MG63 (cell line): ENCODE measurements around the gene CELF2. TPM values are rescaled to one million over a fixed set of nuclear protein-coding genes. Genes with fewer than 3 reads are reported as not detected.

Experiments
- DNase-seq: peaks from one replicate; pipeline ENCODE4 v3.0.0-alpha.2; 2020
- H3K27me3 ChIP-seq: fragments of 250-450 bp; sonication (Bioruptor Pico); 2 replicates; pipeline ENCODE4 v1.5.1; 2020; ENCODE audit warnings: mild to moderate bottlenecking, moderate library complexity
- H3K36me3 ChIP-seq: fragments of 250-450 bp; sonication (Bioruptor Pico); 2 replicates; pipeline ENCODE4 v1.5.1; 2020; ENCODE audit warnings: mild to moderate bottlenecking, moderate library complexity
- H3K4me3 ChIP-seq: fragments of 250-450 bp; sonication (Bioruptor Pico); 2 replicates; pipeline ENCODE4 v1.5.1; 2020; ENCODE audit warnings: mild to moderate bottlenecking, moderate library complexity
- H3K9me3 ChIP-seq: fragments of 250-450 bp; sonication (Bioruptor Pico); 2 replicates; pipeline ENCODE4 v1.5.1; 2020; ENCODE audit warnings: mild to moderate bottlenecking, moderate library complexity
- total RNA-seq: library from RNA; depleted of rRNA; stranded (reverse); fragments of >200 nt; shearing (Covaris generic); gene quantifications from 2 replicates; pipeline ENCODE4 v1.2.3, GENCODE V29; 2014; ENCODE audit warnings: low replicate concordance

Gene CELF2
- total RNA-seq, 1 experiment from 2014 or later: 1.5 TPM

DNA sequence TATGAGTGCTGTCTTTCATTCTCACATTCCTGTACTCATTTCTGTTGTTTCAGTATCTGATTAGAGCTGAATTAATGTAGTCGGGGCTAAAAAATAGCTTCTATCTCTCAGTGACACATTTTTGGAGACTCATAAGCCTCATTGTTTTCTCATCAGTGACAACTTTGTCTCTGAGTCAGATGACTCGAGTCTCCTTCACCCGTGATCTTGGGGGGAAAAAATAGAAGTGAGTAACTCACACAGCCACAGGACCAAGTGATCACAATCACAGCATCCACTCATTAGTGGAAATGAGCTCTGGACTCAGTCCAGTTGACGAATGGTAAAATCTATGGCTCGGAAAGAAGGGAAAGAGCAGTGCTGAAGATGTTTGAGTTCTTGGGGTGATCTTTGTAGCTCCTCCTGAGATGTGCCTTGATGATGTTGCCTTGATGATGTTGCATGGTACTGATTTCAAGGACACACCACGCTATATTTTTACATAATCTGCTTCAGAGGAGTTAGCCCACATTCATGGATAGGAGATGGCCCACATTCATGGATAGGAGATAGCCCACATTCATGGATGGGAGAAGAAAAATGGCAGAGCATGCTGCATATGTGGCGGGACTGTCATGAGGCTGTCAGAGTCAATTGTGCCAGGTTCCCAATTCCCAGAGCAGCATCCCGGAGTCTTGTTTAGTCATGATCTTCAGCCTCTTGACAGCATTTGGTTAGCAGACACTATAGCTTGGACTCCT lies 214.7 kb downstream of the CELF2 start:
- no peak for DNase-seq
- Histone ChIP-seq H3K27me3 (no peaks in the 10 kb centered on the region), H3K4me3 (no peak overlapping the region), H3K9me3 (peaks cover 3% of the 10 kb centered on the region; the same call in 1 of the 2 replicates), H3K36me3 (no peaks in the 10 kb centered on the region)

DNA sequence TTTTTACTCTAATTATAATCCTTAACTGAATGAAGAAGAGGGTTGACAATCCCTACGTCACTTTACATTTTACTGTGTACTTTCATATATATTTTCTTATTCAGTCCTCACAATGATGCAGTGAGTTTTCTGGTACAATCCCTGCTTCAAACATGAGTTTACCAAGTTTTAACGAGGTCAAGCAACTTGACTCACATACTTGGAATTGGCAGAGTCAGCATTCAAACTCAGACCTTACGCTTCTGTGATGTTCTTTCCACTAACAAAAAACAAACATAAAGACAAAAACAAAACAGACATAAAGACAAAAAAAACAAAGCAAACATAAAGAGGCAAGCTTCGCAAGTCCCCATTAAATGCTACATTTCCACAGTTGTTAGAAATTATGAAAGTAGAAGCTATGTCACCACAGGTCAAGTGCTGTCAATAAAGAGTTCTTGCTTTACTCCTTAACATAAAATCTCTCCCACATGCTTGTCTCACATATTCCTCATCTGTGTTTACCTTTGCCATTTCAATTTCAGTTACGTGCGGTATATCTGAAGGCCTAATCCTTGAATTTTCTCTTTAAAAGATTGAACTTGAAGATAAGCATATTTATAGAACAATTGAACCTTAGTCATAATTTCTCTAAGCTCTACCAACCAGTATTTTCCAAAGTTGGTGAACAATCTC lies 217.3 kb downstream of the CELF2 start:
- peaks cover 3% of the 10 kb centered on the region; the same call in 1 of the 2 replicates for H3K9me3 ChIP-seq
- no peaks in the 10 kb centered on the region for H3K27me3 ChIP-seq
- no peaks in the 10 kb centered on the region for H3K36me3 ChIP-seq
- no peak overlapping the region for H3K4me3 ChIP-seq
- no peak for DNase-seq

DNA sequence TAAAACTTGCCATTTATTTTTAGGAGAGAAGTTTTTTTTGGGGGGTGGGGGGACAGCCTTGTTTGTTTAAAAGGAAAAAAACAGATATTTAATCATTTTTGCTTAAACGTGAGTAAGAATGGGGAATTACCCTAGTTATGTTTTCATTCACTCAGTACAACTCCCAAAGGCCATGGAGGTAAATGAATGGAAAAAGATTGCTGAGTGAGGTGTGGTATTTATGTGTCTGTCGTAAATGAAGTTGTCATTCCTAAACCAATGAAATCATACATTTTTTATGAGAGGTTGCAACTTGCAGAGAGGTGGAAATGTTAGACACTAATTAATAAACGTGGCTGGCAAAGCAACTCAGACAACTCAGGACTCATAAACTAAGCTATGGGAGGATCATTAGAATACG lies 218.1 kb downstream of the CELF2 start:
- no peaks in the 10 kb centered on the region for H3K27me3 ChIP-seq
- no peak overlapping the region for H3K4me3 ChIP-seq
- no peaks in the 10 kb centered on the region for H3K36me3 ChIP-seq
- DNase-seq: no peak
- H3K9me3 ChIP-seq: peaks cover 3% of the 10 kb centered on the region; the same call in 1 of the 2 replicates

DNA sequence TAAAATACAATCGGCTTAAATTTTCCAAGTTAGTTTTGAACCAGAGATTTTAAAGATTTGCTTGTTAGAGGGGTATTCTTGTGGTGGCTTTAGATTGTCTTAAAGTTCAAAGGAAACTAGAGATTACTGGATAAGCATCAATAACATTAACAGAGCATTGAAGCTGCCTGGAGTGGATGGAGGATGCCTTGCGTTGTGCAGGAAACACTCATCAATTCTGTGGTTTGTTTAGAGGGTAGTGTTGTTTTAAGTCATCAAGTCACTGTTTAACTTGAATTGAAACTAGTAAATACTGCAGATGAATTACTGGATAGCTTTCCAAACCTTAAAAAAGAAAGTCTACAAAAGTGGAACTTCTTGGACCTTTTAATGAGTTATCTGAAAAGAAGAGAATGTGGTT lies 218.6 kb downstream of the CELF2 start:
- no peaks in the 10 kb centered on the region for H3K36me3 ChIP-seq
- no peaks in the 10 kb centered on the region for H3K27me3 ChIP-seq
- DNase-seq: no peak
- no peak overlapping the region for H3K4me3 ChIP-seq
- H3K9me3 ChIP-seq: peaks cover 3% of the 10 kb centered on the region; the same call in 1 of the 2 replicates

DNA sequence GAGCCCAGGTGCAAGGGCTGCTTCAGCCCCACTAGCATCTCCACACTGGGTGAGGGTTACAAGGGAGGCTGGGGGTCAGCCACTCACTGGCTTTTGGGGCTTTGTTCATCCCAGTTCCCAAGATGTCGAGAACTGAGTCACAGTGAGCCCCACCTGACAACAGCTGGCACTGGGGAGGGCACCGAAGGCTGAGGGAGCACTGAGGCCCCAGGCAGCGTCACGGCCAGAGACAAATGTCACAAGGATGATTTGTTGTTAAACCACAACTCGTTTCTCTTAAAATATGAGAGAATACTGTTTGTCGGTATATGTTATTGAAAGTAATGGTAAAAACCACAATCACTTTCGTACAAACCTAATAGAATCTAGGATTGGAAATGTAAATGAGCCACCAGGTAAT lies 219.9 kb downstream of the CELF2 start:
- Histone ChIP-seq H3K27me3 (no peaks in the 10 kb centered on the region), H3K4me3 (no peak overlapping the region), H3K9me3 (peaks cover 3% of the 10 kb centered on the region; the same call in 1 of the 2 replicates), H3K36me3 (no peaks in the 10 kb centered on the region)
- no peak for DNase-seq

DNA sequence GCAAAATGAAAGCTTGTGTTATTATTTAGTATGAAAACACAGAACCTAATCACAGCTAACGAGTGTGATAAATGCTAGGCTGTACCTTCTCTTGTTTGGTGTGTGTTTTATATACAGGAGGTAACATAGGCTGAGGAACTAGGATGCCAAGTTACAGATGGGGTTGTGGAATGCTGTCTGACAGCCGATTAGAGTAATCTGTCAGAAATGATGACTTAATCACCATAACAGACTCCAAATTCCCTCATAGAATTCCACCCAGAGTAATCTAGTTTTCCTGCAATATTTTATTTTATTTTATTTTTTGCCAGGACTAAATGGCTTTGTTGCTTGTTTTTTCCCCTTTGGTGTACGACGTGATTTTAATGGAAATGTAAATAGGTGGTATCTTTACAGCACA lies 221.2 kb downstream of the CELF2 start:
- Histone ChIP-seq H3K4me3 (no peak overlapping the region), H3K27me3 (no peaks in the 10 kb centered on the region)
- no peak for DNase-seq

DNA sequence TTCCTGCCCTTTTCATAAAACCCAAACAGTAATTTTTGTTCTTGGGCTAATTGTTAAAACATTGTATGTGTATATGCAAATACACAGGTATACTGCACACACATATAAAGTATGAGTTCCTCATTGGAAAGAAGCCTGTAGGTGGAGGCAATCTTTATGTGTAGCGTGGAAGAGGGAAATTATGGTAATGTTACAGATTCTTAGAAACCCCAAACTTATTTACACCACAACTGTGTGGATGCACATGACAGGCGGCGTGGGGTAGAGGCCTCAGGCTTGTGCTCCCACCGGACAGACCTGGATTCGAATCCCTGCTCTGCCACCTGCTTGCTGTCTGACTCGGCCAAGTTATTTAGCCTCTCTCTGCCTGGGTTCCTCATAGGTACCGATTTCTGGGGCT lies 223.0 kb downstream of the CELF2 start:
- H3K27me3 ChIP-seq: no peaks in the 10 kb centered on the region
- DNase-seq: no peak
- no peaks in the 10 kb centered on the region for H3K9me3 ChIP-seq
- H3K4me3 ChIP-seq: no peak overlapping the region
- no peaks in the 10 kb centered on the region for H3K36me3 ChIP-seq

More for the DNA sequence above, 221.2 kb downstream of the CELF2 start:
- Histone ChIP-seq H3K36me3 (no peaks in the 10 kb centered on the region), H3K9me3 (peaks cover 3% of the 10 kb centered on the region; the same call in 1 of the 2 replicates)

DNA sequence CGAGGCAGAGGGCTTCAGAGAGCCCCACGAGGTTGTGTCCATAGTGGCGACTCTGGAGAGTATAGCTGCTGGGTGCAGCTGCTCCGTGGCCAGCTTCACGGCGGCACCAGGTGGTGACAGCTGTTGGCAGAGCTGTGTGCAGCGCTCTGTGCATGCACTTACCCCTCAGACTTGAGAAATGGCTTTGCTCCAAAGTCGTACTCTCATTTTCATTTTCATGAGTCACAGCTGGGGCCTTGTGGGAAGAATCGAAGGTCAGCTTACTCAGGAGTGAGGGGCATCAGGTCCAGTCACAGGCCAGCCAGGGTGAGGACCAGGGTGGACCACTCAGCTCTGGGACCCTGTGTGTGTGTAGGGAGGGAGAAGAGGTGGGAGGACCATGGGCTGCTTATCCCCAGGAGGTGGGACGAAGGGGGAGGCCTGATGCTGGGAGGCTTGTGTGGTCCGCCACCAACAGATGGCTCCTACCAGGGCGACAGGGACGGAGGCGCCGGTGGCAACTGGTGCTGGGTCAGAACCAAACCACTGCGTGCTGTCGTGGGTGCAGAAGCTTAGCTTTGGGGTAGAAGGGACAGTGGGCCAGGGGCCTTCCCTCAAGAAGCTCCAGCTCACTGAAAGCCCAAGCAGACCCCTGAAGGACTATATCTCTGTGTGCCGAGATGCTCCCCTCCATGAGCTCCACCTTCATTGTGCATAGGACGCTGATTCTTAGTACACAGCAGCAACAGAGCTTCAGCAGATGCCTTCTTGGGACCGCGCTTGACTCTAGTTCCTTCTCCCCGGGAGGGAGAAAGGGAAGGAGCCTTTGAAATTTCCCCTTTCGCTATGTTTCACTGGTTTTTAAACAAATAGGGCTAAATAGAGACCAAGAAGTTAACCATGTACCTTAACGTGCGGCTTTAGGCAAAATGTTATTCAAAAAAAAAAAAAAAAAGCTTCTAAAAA lies 225.0 kb downstream of the CELF2 start:
- no peaks in the 10 kb centered on the region for H3K27me3 ChIP-seq
- DNase-seq: peak; percentile 73
- no peaks in the 10 kb centered on the region for H3K9me3 ChIP-seq
- no peaks in the 10 kb centered on the region for H3K36me3 ChIP-seq
- H3K4me3 ChIP-seq: no peak overlapping the region

DNA sequence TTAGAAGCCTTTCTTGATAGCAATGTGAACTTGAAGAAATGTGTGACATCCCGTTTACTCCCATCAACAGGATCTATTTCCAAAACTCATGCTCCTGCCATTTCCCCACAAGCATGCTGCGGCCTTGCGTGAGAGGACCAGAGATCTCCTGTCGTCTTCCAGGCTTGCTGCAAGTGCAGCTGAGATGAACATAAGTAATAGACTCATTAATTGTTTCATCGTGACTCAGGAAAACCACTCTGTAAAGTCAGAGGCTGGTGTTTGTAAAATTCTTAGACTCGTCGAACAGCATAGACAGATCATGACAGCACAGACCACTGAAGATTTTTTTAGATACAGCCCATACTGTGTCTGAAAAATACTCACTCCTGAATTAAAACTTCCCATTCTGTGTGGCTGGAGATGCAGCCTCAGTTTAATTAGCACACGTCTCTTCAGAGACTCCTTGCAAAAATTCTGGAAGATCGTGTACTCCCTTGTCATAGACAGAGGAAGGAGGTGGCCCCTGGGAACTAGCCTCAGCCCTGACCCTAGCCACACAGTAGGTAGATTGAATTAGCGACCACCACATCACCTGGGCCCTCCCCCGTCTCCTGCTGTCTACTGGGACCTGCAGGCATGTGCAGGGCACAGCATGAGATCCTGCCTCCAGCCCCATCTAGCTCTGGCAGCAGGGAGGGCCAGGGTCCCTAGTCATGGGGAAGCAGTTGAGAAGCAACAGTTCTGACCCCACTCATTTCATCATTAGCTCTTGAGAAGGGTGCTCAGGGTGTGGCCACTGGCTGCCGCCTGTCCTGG lies 226.0 kb downstream of the CELF2 start:
- peak; percentile 16 for DNase-seq

DNA sequence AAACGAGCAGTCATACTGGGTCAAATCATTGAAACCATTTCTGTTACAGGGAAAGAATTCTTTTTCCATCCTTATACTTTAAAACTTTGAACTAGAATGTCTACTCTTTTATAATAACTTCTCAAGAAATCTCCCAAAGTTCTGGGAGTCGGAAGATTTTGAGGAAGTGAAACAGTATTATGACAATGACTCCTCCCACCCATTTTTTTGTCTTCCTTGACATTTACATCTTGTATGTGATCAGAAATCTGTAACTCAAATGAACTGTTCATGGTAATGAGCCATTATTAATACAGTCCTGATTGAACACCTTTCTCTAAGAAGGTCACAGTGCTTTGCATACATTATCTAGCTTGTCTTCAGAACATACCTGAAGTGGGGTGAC lies 227.4 kb downstream of the CELF2 start:
- H3K27me3 ChIP-seq: no peaks in the 10 kb centered on the region
- no peak for DNase-seq
- H3K36me3 ChIP-seq: no peaks in the 10 kb centered on the region
- no peaks in the 10 kb centered on the region for H3K9me3 ChIP-seq
- no peak overlapping the region for H3K4me3 ChIP-seq

More for the DNA sequence above, 226.0 kb downstream of the CELF2 start:
- H3K36me3 ChIP-seq: no peaks in the 10 kb centered on the region
- no peaks in the 10 kb centered on the region for H3K27me3 ChIP-seq
- no peak overlapping the region for H3K4me3 ChIP-seq
- no peaks in the 10 kb centered on the region for H3K9me3 ChIP-seq

DNA sequence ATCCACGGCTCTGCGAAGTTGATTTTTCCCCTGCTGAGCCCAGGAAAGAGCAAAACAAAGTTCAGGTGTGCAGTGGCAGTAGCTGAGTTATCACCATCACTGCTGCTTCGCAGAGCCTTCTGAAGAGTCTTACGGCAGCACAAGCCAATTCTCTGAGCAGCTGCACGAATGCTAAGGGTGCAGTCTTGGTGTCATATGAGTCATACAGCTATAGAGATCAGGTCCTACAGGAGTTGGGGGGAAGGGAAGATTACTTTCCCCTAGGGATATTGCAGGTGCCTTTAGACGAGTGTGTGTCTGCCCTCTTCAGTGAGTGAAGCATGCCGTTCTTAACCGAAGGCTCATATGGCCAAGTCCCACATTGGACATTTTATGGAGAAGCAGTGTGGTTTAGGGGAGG lies 227.8 kb downstream of the CELF2 start:
- no peak for DNase-seq
- Histone ChIP-seq H3K27me3 (no peaks in the 10 kb centered on the region), H3K36me3 (no peaks in the 10 kb centered on the region), H3K4me3 (no peak overlapping the region), H3K9me3 (no peaks in the 10 kb centered on the region)

DNA sequence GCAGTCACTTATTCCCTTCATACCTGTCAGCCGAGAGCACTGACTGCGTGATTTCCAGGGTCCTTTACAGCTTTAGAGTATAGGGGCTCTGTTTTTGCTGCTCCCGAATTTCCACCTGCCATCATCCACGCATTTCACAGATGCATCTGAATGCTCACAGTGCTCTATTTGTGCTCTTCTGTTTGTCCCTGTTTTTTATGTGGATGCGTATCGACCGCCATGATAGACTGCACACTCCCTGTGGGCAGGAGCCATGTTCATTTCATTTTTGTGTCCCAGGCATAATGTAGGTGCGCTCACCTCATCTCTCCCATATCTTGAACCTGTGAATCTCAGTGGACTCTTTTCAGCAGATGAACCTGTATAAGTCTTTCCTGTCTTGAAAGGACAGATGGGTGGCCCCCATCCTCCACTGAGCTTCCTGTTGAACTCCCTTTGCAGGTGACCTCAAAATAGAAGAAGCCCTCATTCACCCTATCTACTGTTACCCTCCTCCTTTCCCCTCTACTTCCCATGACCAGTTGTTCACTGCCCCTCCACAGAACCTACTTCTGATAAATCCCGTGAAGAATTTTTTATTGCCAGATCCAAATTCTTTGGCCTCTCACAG lies 228.4 kb downstream of the CELF2 start:
- Histone ChIP-seq H3K36me3 (no peaks in the 10 kb centered on the region), H3K9me3 (no peaks in the 10 kb centered on the region), H3K27me3 (no peaks in the 10 kb centered on the region), H3K4me3 (no peak overlapping the region)
- DNase-seq: no peak

DNA sequence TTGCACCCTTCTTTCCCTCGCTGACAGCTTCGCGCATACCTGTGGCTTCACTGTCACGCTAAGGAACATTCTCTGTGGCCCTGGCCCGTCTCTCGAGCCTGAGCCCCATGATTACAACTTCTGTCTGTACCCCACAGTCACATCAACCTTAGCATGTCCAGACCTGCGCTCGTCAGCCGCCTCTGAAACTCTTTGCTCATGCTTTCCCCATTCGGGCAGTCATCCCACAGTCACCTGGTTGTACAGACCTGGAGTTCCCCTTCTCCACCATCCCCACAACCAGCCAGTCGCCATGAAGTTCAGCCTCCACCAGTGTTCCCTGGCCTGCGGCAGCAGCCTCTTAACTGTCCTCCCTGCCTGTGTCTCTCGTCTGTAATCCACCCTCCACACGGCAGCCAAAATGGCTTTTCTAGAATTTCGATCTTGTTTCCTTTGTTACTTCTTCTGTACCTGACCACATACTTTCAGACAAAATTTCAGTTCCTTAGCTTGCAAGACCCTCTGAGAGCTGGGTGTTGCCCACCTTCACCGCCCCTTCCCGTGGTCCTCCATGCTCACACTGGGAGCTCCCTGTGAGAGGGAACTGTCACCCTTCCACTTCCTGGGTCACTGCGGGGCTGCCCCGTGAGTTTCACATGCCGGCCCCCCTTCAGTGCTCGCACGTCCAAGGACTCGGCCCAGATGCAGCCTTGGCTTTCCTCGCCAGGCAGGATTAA lies 229.2 kb downstream of the CELF2 start:
- no peak overlapping the region for H3K4me3 ChIP-seq
- no peaks in the 10 kb centered on the region for H3K9me3 ChIP-seq
- H3K27me3 ChIP-seq: no peaks in the 10 kb centered on the region
- H3K36me3 ChIP-seq: no peaks in the 10 kb centered on the region
- no peak for DNase-seq

DNA sequence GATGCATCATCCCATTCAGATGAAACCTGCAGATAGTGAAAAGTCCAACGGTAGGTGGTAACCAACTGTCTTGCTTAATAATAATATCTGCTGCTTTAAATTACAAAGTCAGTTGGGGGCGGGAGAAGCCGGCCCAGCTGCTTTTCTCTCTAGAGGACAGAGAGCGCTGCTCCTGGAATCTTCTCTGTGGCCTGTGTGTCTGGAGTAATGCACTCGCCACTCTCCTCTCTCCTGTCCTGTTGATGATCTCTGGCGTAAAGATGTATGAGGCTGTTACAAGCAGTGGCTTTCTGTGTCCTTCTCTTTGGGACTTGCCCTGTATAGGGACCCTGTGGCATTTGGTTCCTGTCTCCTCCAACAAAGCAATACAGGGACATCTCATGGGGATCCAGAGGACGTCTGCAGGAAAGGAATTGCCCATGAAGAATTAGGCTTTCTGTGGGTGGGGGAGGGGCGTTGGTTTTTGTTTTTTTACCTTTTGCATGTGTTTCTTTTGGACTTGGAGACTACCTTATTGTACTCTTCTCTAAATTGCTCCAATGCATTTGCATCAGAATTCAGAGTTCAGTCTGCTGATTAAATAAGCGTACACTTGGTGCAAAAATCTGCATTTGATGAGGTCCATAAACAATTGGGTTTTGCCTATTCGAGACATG lies 231.6 kb downstream of the CELF2 start:
- no peaks in the 10 kb centered on the region for H3K27me3 ChIP-seq
- no peak for DNase-seq

DNA sequence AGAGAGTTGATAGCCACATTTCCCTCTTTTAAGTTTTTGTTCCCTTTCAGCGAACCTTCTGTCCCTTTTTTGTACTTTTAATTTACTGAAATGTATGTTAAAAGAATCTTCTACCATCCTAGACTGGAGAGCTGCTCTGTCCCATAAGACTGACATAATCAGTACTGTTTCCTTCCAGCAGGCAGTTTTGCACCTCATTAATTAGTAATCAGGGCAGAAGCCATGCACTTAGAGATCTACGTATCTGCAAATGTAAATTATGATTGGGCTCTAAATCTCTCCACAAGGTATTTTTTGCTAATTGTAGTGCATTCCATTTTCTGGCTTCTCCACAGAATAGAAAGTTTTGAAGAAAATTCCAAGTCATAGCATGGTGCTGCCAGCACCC lies 232.1 kb downstream of the CELF2 start:
- Histone ChIP-seq H3K36me3 (no peaks in the 10 kb centered on the region), H3K4me3 (no peak overlapping the region), H3K9me3 (no peaks in the 10 kb centered on the region), H3K27me3 (no peaks in the 10 kb centered on the region)
- no peak for DNase-seq

More for the DNA sequence above, 231.6 kb downstream of the CELF2 start:
- H3K36me3 ChIP-seq: no peaks in the 10 kb centered on the region
- no peaks in the 10 kb centered on the region for H3K9me3 ChIP-seq
- no peak overlapping the region for H3K4me3 ChIP-seq
